Measurements from ENCODE around the gene CYRIA. TPM values are rescaled to one million over a fixed set of nuclear protein-coding genes. Genes with fewer than 3 reads are reported as not detected.

Gene CYRIA
- 1 to 10 TPM; 1.0 to 3.8 TPM for total RNA-seq

GRCh38 chr2:16665748-16666448 lies at the start of gene CYRIA:
CYRIA (minus strand) TSS chr2:16665834; CDS start chr2:16588119, 77,715 bp downstream.
- DNase-seq: peak; percentile 65
- TF ChIP-seq CTCF (IDR thresholded peaks at IDR 0.05): no peak
- Histone ChIP-seq H3K27ac (peak within 1 kb of the TSS; percentile 4), H3K9me3 (no peaks in the 10 kb centered on the region), H3K27me3 (peaks cover 5% of the 10 kb centered on the region), H3K9ac (ENCODE audit: low read depth in 2 of 2, low read length in 2 of 2) (peak within 1 kb of the TSS; percentile 66 to 72), H3K4me3 (peak within 1 kb of the TSS; percentile 45), H3K36me3 (no peaks in the 10 kb centered on the region), H3K4me1 (no peaks in the 10 kb centered on the region)
- intact Hi-C loops (cut with DNase I): no loop called here

- H3K36me3 ChIP-seq: no peaks in the 10 kb centered on the region
These were observed 47.4 kb upstream of the CYRIA start for GRCh38 chr2:16713011-16713423.

GRCh38 chr2:16709769-16710168 lies 44.1 kb upstream of the CYRIA start:
- no peak overlapping the region for H3K27ac ChIP-seq
- intact Hi-C loops (cut with DNase I): no loop called here
- no peaks in the 10 kb centered on the region for H3K36me3 ChIP-seq
- no peak overlapping the region for H3K9ac ChIP-seq (ENCODE audit: low read depth in 2 of 2, low read length in 2 of 2)
- H3K4me3 ChIP-seq: no peak overlapping the region
- H3K4me1 ChIP-seq: no peaks in the 10 kb centered on the region
- DNase-seq: no peak
- no peaks in the 10 kb centered on the region for H3K9me3 ChIP-seq
- no peaks in the 10 kb centered on the region for H3K27me3 ChIP-seq
- no peak for TF ChIP-seq CTCF (IDR thresholded peaks at IDR 0.05)

More at GRCh38 chr2:16713011-16713423, 47.4 kb upstream of the CYRIA start:
- H3K27me3 ChIP-seq: no peaks in the 10 kb centered on the region
- no peak overlapping the region for H3K9ac ChIP-seq (ENCODE audit: low read depth in 2 of 2, low read length in 2 of 2)
- DNase-seq: no peak
- TF ChIP-seq CTCF (IDR thresholded peaks at IDR 0.05): no peak
- no peak overlapping the region for H3K4me3 ChIP-seq
- intact Hi-C loops (cut with DNase I): no loop called here
- H3K9me3 ChIP-seq: no peaks in the 10 kb centered on the region
- H3K27ac ChIP-seq: no peak overlapping the region
- no peaks in the 10 kb centered on the region for H3K4me1 ChIP-seq

- TF ChIP-seq CTCF (IDR thresholded peaks at IDR 0.05): no peak
- H3K4me1 ChIP-seq: no peaks in the 10 kb centered on the region
- H3K27ac ChIP-seq: no peak overlapping the region
- no peak overlapping the region for H3K9ac ChIP-seq (ENCODE audit: low read depth in 2 of 2, low read length in 2 of 2)
- H3K27me3 ChIP-seq: no peaks in the 10 kb centered on the region
- DNase-seq: no peak
- intact Hi-C loops (cut with DNase I): no loop called here
- H3K9me3 ChIP-seq: no peaks in the 10 kb centered on the region
- no peak overlapping the region for H3K4me3 ChIP-seq
- H3K36me3 ChIP-seq: no peaks in the 10 kb centered on the region
These were observed 42.5 kb upstream of the CYRIA start for GRCh38 chr2:16708173-16708572.

- Histone ChIP-seq H3K27ac (no peak overlapping the region), H3K9ac (ENCODE audit: low read depth in 2 of 2, low read length in 2 of 2) (no peak overlapping the region), H3K4me3 (no peak overlapping the region), H3K27me3 (no peaks in the 10 kb centered on the region), H3K9me3 (no peaks in the 10 kb centered on the region), H3K4me1 (no peaks in the 10 kb centered on the region), H3K36me3 (no peaks in the 10 kb centered on the region)
- intact Hi-C loops (cut with DNase I): no loop called here
- no peak for TF ChIP-seq CTCF (IDR thresholded peaks at IDR 0.05)
- no peak for DNase-seq
These were observed 41.5 kb upstream of the CYRIA start for GRCh38 chr2:16707014-16707623.

Data from colonic mucosa (tissue), 4 donors.